Measurements from ENCODE around the gene ZDHHC3.

Gene ZDHHC3

DNA sequence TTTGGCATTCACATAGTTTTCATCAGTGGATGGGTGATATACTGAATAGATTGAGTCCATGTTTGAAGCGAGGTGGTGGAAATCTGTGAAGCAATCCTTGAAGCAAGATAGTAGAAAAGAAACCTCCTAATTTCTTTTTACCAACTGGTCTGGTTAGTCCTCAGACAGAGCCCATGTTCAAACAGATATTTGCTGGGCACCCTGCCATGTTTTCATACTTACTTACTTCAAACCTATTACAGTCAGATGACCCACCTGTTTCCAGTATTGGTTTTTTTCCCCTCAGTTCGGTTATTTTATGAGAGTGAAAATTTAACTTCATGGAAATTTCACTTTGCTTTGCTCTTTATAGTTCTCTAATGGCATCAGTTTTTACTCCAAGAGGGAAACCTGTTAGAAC is 23.8 kb upstream of the ZDHHC3 start:
- H3K27me3 ChIP-seq (ENCODE audit: control insufficient read depth, low read length): no peaks in the 10 kb centered on the region
- no peaks in the 10 kb centered on the region for H4K20me1 ChIP-seq (ENCODE audit: control insufficient read depth, insufficient read depth, low read depth, low read length)
- no peak overlapping the region for H3K4me2 ChIP-seq (ENCODE audit: low read length)
- peaks cover 80% of the 10 kb centered on the region for H3K36me3 ChIP-seq (ENCODE audit: control insufficient read depth, low read length)
- no peak for TF ChIP-seq EZH2phosphoT487 (IDR thresholded peaks at IDR 0.05; ENCODE audit: borderline replicate concordance, low read length)
- TF ChIP-seq, protein P1, sequence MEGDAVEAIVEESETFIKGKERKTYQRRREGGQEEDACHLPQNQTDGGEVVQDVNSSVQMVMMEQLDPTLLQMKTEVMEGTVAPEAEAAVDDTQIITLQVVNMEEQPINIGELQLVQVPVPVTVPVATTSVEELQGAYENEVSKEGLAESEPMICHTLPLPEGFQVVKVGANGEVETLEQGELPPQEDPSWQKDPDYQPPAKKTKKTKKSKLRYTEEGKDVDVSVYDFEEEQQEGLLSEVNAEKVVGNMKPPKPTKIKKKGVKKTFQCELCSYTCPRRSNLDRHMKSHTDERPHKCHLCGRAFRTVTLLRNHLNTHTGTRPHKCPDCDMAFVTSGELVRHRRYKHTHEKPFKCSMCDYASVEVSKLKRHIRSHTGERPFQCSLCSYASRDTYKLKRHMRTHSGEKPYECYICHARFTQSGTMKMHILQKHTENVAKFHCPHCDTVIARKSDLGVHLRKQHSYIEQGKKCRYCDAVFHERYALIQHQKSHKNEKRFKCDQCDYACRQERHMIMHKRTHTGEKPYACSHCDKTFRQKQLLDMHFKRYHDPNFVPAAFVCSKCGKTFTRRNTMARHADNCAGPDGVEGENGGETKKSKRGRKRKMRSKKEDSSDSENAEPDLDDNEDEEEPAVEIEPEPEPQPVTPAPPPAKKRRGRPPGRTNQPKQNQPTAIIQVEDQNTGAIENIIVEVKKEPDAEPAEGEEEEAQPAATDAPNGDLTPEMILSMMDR (IDR thresholded peaks at IDR 0.05; ENCODE audit: low read depth, low read length, poor library complexity, severe bottlenecking): no peak
- no peaks in the 10 kb centered on the region for H3K9me2 ChIP-seq (replicated peaks; ENCODE audit: control insufficient read depth, low read length)
- no peaks in the 10 kb centered on the region for H3K9me3 ChIP-seq (ENCODE audit: control insufficient read depth, insufficient read depth, low read length)
- H3F3A ChIP-seq (ENCODE audit: control insufficient read depth, insufficient read depth): no peaks in the 10 kb centered on the region
- no peaks in the 10 kb centered on the region for H3K79me2 ChIP-seq (ENCODE audit: control insufficient read depth, low read length)
- H3K4me3 ChIP-seq (ENCODE audit: low read length): no peak overlapping the region
- H3K4me1 ChIP-seq (ENCODE audit: control insufficient read depth, low read length): no peaks in the 10 kb centered on the region
- no peak overlapping the region for H3K27ac ChIP-seq (ENCODE audit: low read depth, low read length)

DNA sequence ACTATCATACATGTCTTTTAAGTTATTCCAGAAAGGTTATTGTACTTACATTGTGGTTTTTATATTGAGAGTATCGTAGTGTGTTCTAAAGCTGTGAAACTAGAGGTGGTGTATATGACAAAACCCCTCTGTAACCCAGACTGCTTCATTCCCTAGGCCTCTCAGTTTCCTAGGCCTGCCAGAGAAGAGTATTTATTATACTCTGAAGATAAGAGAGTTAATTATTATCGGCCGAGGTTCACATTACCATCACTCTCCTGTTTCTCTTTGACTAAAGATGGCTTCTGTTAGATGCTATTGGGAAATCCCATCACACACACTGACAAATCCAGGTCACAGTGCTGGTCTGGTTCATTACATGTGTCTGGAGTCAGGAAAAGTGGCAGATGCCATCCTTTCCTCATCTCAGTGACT is 20.6 kb upstream of the ZDHHC3 start:
- Histone ChIP-seq H3K9me2 (replicated peaks; ENCODE audit: control insufficient read depth, low read length) (no peaks in the 10 kb centered on the region), H3K9me3 (ENCODE audit: control insufficient read depth, insufficient read depth, low read length) (no peaks in the 10 kb centered on the region), H3K4me2 (ENCODE audit: low read length) (no peak overlapping the region), H3K27me3 (ENCODE audit: control insufficient read depth, low read length) (no peaks in the 10 kb centered on the region), H3F3A (ENCODE audit: control insufficient read depth, insufficient read depth) (no peaks in the 10 kb centered on the region), H3K79me2 (ENCODE audit: control insufficient read depth, low read length) (peaks cover 17% of the 10 kb centered on the region), H3K4me3 (ENCODE audit: low read length) (no peak overlapping the region), H3K27ac (ENCODE audit: low read depth, low read length) (no peak overlapping the region), H3K4me1 (ENCODE audit: control insufficient read depth, low read length) (no peaks in the 10 kb centered on the region), H3K36me3 (ENCODE audit: control insufficient read depth, low read length) (peaks cover 78% of the 10 kb centered on the region), H4K20me1 (ENCODE audit: control insufficient read depth, insufficient read depth, low read depth, low read length) (no peaks in the 10 kb centered on the region)
- TF ChIP-seq, protein P1 (IDR thresholded peaks at IDR 0.05; ENCODE audit: low read depth, low read length, poor library complexity, severe bottlenecking): no peak
- TF ChIP-seq EZH2phosphoT487 (IDR thresholded peaks at IDR 0.05; ENCODE audit: borderline replicate concordance, low read length): no peak

DNA sequence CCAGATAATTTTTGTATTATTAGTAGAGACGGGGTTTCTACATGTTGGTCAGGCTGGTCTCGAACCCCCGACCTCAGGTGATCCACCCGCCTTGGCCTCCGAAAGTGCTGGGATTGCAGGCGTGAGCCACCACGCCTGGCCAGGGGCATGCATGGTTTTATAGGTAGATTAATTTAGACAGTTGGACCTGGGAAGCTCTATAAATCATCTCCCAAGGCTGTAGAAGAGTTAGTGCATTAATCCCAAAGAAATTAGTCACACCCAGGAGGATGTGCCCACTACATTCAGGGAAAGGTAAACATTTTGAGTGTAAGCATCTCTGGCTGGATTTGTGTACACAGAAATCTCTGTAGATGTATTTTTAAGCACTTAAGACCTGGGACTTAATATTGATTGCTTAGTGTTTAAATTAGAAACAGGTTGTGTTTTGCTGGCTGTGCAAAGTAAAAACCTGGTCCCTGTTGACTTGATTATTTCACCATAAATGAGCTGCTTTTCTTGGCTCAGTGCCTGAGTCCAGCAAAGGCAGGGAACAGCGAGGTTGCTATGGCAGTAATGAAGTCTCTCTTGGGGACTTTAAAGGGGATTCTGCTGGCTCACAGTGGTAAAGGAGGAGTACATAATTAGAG is 19.3 kb upstream of the ZDHHC3 start:
- peaks cover 83% of the 10 kb centered on the region for H3K36me3 ChIP-seq (ENCODE audit: control insufficient read depth, low read length)
- TF ChIP-seq, protein P1 (IDR thresholded peaks at IDR 0.05; ENCODE audit: low read depth, low read length, poor library complexity, severe bottlenecking): no peak
- TF ChIP-seq EZH2phosphoT487 (IDR thresholded peaks at IDR 0.05; ENCODE audit: borderline replicate concordance, low read length): no peak
- no peaks in the 10 kb centered on the region for H3K4me1 ChIP-seq (ENCODE audit: control insufficient read depth, low read length)
- H3K27me3 ChIP-seq (ENCODE audit: control insufficient read depth, low read length): no peaks in the 10 kb centered on the region
- H3F3A ChIP-seq (ENCODE audit: control insufficient read depth, insufficient read depth): no peaks in the 10 kb centered on the region
- no peaks in the 10 kb centered on the region for H3K9me3 ChIP-seq (ENCODE audit: control insufficient read depth, insufficient read depth, low read length)
- H4K20me1 ChIP-seq (ENCODE audit: control insufficient read depth, insufficient read depth, low read depth, low read length): no peaks in the 10 kb centered on the region
- peaks cover 24% of the 10 kb centered on the region for H3K79me2 ChIP-seq (ENCODE audit: control insufficient read depth, low read length)
- H3K9me2 ChIP-seq (replicated peaks; ENCODE audit: control insufficient read depth, low read length): no peaks in the 10 kb centered on the region
- no peak overlapping the region for H3K4me3 ChIP-seq (ENCODE audit: low read length)
- H3K4me2 ChIP-seq (ENCODE audit: low read length): no peak overlapping the region
- no peak overlapping the region for H3K27ac ChIP-seq (ENCODE audit: low read depth, low read length)

All from DOHH2 (cell line).